GM19193 (cell line): ENCODE results near the gene FGFR2.

Experiments
- POLR2A ChIP-seq: IDR thresholded peaks from 4 replicates; pipeline ENCODE4 v1.6.1; 2011; ENCODE audit not compliant: insufficient read depth, insufficient read length; ENCODE audit errors: extremely low read depth

FGFR2 gene

DNA sequence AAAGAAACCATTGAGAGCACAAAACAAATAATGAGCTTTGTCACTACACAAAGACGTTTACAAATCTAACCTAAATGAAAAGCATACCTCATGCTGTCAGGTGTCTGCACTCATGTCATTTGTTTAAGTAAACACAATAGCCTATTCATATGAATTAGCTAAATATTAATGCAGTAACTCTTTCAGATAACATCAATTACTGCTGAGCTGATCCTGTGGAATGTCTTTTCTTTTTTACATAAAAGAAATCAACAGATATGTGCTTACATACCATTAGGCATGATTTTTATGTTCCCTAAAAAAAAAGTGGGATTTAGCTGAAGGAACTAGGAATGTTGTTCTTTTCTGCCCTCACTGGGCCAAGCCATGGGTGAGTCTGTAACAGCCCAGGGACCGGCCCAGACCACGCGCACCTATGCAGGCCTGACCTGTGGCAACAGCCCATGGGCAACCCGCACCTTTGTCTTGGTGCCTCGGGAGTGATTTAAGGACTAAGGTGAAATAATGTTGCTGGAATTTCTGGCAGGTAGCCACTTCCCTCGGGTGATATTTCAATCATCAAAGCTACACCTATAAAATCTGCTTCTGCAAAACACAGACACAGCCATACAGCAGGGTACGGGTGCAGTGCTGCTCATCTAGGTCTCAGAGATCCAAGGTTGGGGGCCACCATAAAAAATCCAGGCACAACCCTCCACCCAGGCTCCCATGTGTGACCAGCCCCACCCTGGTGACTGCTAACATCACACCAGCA, 44.6 kb downstream of the FGFR2 start:
- TF ChIP-seq POLR2A, result no peak

GRCh38 chr10:121552746-121553145, 45.5 kb downstream of the FGFR2 start:
- no peak for TF ChIP-seq POLR2A

GRCh38 chr10:121551210-121551885, 46.9 kb downstream of the FGFR2 start:
- TF ChIP-seq POLR2A, result no peak

- no peak for TF ChIP-seq POLR2A
Measured at GRCh38 chr10:121544301-121544869, 53.9 kb downstream of the FGFR2 start.

GRCh38 chr10:121543545-121543944, 54.7 kb downstream of the FGFR2 start:
- no peak for TF ChIP-seq POLR2A

DNA sequence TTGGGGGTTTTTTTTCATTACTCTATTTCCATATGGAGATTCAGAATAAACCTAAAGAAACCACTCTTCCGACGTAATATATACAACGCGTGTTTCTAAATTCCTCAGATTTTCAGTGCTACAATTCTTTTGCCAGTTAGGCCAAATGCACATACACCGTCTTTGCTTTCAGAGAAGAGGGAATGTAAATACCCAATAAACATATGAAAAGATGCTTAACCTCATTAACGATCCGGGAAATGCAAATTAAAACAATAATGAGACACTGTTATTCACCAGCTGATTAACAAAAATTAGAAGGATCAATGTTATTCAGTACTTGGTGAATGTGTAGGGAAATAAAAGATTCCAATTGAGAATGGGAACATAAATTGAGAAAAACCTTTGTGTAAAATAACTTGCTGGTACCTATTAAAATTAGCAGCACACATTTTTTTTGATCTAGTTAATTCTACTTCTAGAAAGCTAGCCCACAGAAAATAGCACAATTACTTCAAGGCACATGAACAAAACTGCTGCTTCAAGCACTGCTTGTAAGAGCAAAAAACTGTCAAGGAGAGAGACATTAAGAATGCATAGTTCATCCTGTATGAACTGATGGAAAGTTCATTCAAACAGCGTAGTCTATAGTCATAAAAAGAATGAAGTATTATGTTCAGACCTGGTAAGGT, 56.7 kb downstream of the FGFR2 start:
- TF ChIP-seq POLR2A, result no peak

DNA sequence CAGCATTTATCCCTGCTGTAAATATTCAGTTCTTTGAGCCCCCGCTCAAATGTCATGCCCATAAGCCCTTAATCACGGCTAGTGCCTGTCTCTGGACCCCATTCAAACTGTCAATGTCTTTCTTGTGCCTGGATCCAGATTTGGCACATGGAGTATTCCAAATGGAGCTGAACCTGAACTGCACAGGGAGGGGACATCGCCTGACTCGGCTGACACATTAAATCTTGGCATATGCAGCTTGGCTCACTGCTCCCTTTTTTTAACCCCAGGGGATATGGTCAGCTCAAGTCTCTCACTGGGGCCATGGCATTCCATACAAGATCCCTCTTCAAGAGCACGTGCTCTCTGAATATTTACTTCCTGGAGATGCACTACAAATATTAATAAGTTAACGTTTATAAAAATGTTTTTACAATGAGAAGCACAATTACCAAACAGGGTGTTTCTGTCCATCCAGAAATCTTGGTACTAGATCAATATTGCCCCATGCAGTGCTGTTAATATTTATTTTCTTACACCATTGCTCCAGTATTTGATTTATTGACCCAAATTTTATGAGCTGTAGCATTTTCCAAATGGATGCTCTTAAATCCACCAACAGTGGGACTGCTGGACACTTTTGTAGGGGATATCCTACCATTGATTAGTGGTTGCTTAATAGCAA, 57.4 kb downstream of the FGFR2 start:
- TF ChIP-seq POLR2A, result no peak

DNA sequence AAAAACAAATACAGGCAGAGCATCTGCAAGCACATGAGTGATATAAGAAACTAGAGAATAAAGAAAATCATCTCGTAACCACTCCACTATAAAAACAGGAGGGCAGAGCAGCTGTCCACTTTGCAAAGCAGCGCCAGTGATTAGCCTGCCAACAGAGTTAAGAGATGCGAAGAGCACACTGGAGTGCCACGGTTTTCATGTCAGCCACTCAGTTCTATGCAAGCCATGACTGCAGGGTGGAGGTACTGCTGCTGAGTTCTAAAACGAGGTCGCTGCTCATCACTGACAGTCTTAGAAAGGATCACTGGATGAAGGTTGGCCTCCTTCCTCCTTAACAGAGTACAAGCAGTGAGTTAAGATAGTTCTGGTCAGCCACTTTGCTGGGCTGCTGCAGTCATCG, 58.5 kb downstream of the FGFR2 start:
- TF ChIP-seq POLR2A, result no peak

DNA sequence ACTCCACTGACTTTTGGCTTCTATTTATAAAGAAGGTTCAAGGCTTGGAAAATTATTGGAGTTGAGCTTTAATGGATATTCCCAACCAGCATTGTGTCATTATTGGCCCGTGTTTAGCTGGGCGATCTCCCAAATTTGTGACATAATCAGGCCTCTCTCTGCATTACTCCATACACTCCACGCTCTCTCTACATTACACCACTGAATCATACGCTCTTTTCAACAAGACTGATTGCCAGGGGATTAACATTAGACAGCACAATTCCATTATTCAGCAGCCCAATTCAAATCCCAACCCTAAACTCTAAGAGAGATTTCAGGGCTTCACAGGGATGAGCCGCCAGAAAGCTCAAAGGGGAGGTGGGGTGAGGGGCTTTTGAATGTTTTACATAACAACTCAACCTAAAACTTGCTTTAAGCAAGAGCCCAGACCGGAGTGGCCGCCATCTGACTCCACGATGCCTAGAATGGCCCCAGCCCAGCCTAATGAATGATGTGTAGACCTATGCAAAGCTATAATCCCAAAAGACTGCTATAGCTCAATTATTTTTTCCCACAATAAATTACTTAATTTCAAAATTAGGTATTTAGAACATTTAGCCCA, 61.8 kb downstream of the FGFR2 start:
- TF ChIP-seq POLR2A, result no peak

DNA sequence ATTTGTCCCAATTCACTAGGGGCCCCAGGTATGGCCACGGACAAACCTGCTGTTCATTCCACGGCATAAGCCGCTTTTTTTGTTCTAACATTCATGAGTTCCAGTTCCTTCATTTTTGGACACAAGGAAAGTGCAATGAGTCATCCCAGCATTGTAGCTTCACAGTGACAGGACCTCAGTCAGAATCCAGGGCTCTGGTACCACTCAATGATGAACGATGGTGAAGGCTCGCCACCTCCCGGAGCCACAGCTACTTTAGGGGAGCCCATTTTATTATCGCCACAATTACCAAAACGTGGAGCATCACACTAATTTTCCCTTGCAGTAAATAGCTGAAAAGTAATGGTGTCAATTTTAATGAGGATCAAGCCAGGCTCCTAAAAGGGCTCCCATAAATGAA, 62.9 kb downstream of the FGFR2 start:
- TF ChIP-seq POLR2A, result no peak

DNA sequence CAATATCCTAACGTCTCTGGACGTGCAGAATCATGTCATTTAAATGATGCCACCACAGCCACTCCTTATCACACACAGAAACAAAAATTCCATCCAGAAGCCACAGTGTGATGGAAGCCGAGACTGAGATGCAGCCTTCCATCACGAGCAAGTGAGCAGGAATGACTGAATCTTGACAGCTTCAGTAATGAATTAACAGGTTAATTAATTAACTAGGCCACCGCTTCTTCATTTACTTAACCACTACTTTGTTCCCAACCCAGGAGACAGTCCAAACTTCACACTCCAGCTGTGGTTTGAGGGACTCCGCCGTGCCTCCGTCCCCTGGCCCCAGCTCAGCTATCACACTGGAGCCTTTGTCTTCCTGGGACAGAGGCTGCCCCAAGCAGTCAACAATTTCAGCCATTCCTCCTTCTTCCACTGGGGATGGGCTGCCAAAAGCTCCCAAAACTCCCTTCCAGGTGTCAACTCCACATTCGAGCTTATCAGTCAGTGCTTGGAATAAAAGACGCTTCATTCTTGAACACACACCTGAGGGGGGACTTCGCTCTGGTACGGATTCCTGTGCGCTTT, 65.9 kb downstream of the FGFR2 start:
- TF ChIP-seq POLR2A, result no peak

- no peak for TF ChIP-seq POLR2A
Measured at GRCh38 chr10:121531830-121532178, 66.4 kb downstream of the FGFR2 start.

DNA sequence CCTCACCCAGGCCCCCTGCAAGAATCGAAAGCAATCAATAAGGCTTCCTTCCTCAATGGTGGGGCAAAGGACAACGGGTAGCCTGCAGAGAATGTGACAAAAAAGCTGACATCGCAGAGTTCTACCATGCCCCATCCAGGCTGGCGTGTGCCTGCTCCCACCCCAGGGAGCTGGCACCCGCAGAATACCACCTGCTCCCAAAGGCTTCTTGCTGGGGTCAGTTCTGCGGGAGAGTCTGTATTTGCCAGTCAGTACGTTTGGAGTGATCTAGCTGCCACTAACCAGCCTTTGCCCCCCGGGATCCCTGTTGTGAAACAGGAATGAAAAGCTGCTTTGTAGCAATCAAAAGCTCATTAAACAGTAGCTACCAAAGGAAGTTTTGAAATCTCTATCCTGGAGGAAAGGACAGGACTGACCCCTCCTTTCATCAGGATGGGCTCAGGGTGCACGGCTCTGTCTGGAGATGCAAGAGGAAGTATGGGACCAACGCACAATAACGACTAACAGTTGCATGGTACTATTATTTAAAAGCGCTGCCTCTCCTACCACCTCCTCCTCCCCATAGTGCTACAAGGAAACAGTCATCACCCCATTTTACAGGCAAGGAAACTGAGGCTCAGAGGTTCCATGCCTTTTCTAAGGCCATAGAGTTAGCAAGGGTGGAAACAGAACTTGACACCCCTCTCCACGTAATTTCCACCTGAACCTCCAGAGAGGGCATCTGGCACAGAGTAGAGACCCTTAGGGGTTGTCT, 67.0 kb downstream of the FGFR2 start:
- TF ChIP-seq POLR2A, result no peak
